Activated CD4-positive, alpha-beta T cell treated with anti-CD3 and anti-CD28 coated beads, Interleukin-2, amount 50 U/mL, for 16 hours (primary cell): ENCODE results near the gene VPS35L.
A peak's percentile ranks its signal among the peaks of the same experiment; 100 is the strongest.
"Not testable (repeated sequence)": the region's sequence is repeated elsewhere in the genome, so short reads cannot be mapped to it uniquely, and the experiment has no call there.

Source experiments
- DNase-seq: peaks from one replicate; pipeline ENCODE4 v3.0.0-alpha.2; 2020

The VPS35L gene

DNA sequence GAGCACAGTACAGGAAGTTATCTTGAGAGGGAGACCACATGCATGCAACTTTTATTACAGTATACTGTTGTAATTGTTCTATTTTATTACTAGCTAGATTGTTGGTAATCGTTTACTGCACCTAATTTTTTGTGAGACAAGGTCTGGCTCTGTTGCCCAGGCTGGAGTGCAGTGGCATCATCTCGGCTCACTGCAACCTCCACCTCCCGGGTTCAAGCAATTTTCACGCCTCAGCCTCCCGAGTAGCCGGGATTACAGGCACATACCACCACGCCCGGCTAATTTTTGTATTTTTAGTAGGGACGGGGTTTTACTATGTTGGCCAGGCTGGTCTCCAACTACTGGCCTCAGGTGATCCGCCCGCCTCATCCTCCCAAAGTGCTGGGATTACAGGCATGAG lies 161.2 kb downstream of the VPS35L start:
- DNase-seq = not testable (repeated sequence)

DNA sequence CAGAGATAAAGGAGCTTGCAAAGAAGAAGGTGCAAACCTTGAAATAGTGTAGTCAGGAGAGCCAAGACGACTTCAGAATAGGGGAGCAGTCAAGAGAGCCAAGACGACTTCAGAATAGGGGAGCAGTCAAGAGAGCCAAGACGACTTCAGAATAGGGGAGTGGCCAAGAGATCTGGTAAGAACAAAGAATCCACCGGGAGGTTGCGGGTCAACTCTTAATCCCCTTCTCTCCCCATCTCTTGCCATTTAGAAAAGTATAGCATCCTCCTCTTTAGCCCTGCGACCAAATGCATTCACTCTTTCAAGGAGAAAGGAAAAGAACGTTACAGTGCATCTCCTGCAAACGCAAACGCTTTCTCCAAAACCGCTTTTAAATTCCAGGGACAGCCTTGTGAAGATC lies 161.8 kb downstream of the VPS35L start:
- peak; percentile 20 for DNase-seq

DNA sequence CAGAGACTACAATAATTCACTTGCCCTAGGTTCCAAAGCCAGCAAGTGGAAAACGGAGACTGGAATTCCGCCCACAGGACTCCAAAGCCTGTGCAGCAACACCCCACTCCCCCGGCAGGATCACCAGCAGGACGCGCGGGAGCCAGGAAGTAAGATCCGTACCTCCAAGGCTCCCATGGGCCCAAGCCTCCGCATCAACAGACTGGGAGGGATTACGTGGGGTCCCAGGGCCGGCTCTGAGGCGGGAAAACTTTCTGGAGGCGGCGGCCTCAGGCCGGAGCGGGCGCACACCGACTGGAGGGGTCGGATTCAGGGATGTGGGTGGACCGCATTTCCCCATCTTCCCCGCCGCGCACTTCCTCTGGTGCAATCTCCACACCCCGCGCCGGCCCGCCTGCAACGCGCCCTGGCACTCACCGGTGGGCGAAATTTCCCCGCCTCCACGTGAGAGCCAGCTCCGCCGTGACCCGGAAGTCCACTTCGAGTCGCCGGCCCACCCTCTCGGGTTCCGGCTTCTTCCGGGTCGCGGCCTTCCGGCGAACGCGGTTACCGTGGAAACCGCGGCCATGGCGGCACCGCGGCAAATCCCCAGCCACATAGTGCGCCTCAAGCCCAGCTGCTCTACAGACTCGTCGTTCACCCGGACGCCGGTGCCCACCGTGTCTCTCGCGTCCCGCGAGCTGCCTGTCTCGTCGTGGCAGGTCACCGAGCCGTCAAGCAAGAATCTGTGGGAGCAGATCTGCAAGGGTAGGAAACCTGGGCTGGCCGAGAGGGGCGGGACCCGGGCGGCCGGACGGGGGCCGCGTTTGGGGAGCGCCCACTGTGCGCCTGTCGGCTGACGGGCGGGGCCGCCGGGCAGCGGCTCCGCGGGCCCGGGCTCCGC lies 162.5 kb downstream of the VPS35L start, which contains the start of the genes IQCK and KNOP1:
TSS of gene IQCK (plus strand) at position 531 of the 883 bp plus-strand sequence. CDS start at position 567, 36 bp downstream.
TSS of gene KNOP1 (minus strand) at position 487 of the 883 bp plus-strand sequence. CDS start 3,192 bp downstream, outside the sequence.
- peak; percentile 91 for DNase-seq

- DNase-seq = no peak
These were observed 163.1 kb downstream of the VPS35L start for GRCh38 chr16:19718624-19718965.

GRCh38 chr16:19722269-19722952 lies 166.9 kb downstream of the VPS35L start:
- no peak for DNase-seq

- DNase-seq = no peak
These were observed 167.5 kb downstream of the VPS35L start for GRCh38 chr16:19722981-19723380.

DNA sequence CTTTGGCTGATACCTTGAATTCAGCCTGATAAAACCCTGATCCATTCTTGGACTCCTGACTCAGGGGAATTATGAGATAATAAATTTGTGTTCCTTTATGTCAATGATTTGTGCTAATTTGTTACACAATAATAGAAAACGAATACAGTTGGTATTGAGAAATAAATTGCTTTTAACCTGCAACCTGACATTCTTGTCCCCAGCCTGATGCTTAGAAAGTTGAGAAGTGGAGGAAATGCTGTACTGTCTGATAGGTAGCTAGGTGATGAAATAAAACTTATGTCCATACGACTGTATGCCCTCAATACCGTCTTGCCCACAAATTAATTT lies 173.1 kb downstream of the VPS35L start:
- no peak for DNase-seq

GRCh38 chr16:19733551-19733950 lies 178.0 kb downstream of the VPS35L start:
- no peak for DNase-seq

DNA sequence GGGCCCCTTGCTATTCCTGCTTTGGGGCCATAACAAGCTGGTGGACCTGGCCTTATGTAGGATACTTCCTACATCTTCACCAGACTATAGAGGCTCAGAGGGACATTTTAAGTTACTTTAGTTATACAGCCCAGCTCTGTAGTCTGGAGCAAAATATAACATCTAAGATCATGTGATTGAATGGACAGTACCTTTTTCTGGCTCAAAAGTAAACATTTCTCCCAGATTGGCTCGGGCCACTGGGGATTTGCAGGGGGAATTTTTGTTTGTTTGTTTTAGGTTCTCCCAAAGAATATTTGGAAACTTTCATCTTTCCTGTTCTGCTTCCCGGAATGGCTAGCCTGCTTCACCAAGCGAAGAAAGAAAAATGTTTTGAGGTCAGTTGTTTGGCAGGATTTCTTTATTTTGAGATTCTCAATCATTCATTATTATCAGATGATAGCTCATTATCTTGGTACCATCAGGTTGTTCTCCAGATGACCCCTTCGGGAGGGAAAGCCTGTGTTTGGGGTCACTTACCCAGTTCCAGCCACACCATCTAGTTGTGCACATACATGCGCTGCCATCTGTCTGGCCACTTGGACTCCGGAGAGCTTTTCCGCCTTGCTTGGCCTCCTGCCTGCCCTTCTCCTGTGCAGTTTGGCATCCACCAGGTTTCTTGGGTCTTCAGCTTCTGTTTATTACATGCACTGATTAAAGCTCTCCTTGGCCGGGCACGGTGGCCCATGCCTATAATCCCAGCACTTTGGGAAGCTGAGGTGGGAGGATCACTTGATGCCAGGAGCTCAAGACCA lies 179.8 kb downstream of the VPS35L start:
- no peak for DNase-seq

DNA sequence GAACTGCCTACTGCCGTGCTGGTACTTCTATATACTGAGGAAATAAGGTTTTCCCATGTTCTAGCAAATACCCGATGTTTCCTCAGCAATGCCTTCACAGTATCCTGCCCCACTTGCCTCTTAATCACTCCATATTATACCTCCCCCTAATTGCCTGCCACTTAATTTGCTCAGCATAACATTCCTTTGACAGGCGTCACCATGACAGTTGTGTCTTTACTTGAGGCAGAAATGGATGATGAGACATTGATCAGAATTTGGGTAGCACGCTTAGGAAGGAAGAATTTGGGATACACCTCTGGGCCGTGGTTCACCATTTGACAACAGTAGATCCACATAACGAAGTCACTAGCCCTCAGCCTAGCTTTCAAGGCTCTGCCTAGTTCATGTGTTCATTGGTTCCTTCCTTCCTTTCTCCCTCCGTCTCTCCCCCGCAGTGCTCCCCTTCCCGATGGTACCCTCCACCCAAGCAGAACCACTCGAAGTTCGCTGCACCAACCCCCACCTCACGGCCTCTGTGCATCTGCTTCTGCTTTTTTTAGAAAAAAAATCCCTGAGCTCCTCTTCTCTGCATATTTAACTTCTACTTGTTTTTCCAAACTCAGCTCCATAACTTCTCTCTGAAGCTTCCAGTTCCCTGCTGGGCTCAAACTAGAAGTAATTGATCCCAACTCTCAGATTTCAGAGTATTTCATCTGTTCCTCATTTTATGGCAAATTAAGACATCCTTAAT lies 182.0 kb downstream of the VPS35L start:
- DNase-seq = no peak

GRCh38 chr16:19741354-19741753 lies 185.9 kb downstream of the VPS35L start:
- no peak for DNase-seq

DNA sequence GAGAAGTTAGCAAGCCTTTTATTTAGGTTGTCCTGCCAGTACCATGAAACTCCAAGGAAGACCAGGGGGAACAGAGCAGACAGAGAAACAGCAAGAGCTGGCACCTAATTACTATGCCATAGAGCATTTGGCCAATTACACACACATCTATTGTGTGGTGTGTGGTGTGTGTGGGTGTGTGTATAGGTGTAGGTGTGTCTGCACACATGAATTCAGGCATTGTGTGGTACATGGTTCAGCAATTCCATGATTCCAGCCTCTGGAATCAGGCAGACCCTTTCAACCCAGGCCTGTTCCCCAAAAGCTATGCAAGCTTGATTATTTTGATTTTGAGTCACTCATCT lies 188.3 kb downstream of the VPS35L start:
- no peak for DNase-seq

- no peak for DNase-seq
These were observed 189.2 kb downstream of the VPS35L start for GRCh38 chr16:19744670-19745069.

DNA sequence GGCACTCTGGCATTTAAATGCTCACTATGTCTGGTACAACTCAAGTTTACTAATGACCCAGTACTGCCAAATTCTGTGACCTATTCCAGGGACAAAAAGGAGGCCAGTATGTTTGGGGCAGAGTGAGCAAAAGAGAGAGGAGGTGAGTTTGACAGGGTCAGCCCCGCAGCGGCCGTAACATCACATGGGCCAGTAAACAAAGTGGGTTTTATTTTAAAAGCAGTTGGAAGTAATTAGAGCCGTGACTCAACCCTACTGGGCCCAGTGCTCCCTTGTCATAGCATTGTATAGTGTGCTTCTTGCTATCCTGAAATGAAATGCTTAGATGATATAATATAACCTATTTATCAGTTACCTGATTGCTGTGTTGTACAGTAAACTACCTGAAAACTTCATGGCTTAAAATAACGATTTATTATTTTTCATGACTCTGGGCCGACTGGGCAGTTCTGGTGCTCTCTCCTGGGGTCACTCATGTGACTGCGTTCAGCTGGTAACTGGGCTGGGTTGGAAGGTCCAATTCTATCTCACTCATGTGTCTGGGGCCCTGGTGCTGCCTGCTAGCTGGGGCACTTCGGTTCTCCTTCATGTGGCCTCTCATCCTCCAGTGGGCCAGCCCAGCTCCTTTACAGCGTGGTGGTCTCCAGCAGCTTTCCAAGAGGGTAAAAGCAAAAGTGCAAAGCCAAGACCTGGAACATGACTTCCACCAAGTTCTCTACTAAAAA lies 189.9 kb downstream of the VPS35L start:
- DNase-seq = no peak

DNA sequence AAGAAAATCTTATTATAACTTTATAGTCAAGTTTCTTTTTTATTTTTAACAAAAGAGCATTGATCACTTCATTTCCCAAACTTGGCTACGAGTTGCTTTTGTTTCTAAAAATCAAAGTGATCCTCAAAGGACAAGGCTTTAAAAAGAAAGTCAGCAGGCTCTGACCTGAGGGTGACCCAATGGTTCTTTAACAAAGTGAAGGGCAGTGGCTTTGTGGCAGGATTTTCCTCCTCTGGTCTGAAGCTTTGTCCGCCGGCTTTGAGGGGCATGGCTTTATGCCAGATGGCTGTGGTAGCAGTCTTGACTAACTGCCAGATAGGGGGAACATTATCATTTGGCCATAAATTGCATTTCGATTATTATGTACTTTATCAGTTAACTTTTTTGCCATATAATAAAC lies 191.1 kb downstream of the VPS35L start:
- DNase-seq = no peak

- DNase-seq = no peak
These were observed 193.1 kb downstream of the VPS35L start for GRCh38 chr16:19748389-19749168.

GRCh38 chr16:19749571-19750080 lies 194.1 kb downstream of the VPS35L start:
- no peak for DNase-seq
